ENCODE data around the gene SEL1L2. TPM values are rescaled to one million over a fixed set of nuclear protein-coding genes. Genes with fewer than 3 reads are reported as not detected.

SEL1L2 gene
- polyA plus RNA-seq, 3 donors: not detected

- Histone ChIP-seq H3K4me3 (replicated peaks in 1 of 3; ENCODE audit: low read depth in 2 of 3, low read length in 3 of 3) (no peak overlapping the region), H3K4me2 (replicated peaks; ENCODE audit: extremely low read depth, low read length, poor library complexity, severe bottlenecking) (no peak overlapping the region), H3K9ac (ENCODE audit: insufficient read depth, low read length, poor library complexity, severe bottlenecking) (no peak overlapping the region), H3K27me3 (ENCODE audit: control insufficient read depth in 2 of 2, insufficient read depth in 2 of 2, low read length in 2 of 2) (peaks cover 2 to 19% of the 10 kb centered on the region in 2 donors), H3K27ac (ENCODE audit: low read depth in 1 of 2, low read length in 2 of 2) (no peak overlapping the region), H3K79me2 (ENCODE audit: insufficient read depth, low read length) (no peaks in the 10 kb centered on the region), H3K4me1 (ENCODE audit: control insufficient read depth in 1 of 2, insufficient read depth in 2 of 2, low read length in 2 of 2) (no peaks in the 10 kb centered on the region), H2AFZ (ENCODE audit: insufficient read depth, low read depth, low read length, poor library complexity, severe bottlenecking) (no peak overlapping the region), H4K20me1 (ENCODE audit: insufficient read depth, low read length) (no peaks in the 10 kb centered on the region), H3K9me3 (replicated peaks in 1 of 2; ENCODE audit: control insufficient read depth in 1 of 2, insufficient read depth in 1 of 2, low read length in 2 of 2) (peaks cover 16 to 27% of the 10 kb centered on the region in 2 donors), H3K36me3 (replicated peaks in 1 of 2; ENCODE audit: control insufficient read depth in 1 of 2, insufficient read depth in 2 of 2, low read length in 2 of 2) (no peaks in the 10 kb centered on the region)
- H3K36me3 Mint-ChIP-seq: peaks cover 2 to 7% of the 10 kb centered on the region in 2 donors
- no peak overlapping the region for H3K4me3 Mint-ChIP-seq
- no CpG with 5 or more reads among the region's 1 CpG for WGBS (ENCODE audit: insufficient coverage)
- no peak for DNase-seq
- peaks cover 7 to 27% (median 27%) of the 10 kb centered on the region in 3 donors for H3K27me3 Mint-ChIP-seq (ENCODE audit: low read depth in 3 of 3)
- intact Hi-C loops (cut with micrococcal nuclease): no loop called here
- TF ChIP-seq, protein P1, sequence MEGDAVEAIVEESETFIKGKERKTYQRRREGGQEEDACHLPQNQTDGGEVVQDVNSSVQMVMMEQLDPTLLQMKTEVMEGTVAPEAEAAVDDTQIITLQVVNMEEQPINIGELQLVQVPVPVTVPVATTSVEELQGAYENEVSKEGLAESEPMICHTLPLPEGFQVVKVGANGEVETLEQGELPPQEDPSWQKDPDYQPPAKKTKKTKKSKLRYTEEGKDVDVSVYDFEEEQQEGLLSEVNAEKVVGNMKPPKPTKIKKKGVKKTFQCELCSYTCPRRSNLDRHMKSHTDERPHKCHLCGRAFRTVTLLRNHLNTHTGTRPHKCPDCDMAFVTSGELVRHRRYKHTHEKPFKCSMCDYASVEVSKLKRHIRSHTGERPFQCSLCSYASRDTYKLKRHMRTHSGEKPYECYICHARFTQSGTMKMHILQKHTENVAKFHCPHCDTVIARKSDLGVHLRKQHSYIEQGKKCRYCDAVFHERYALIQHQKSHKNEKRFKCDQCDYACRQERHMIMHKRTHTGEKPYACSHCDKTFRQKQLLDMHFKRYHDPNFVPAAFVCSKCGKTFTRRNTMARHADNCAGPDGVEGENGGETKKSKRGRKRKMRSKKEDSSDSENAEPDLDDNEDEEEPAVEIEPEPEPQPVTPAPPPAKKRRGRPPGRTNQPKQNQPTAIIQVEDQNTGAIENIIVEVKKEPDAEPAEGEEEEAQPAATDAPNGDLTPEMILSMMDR (IDR thresholded peaks at IDR 0.05): no peak
- peaks cover 11 to 43% (median 36%) of the 10 kb centered on the region in 7 donors for H3K9me3 Mint-ChIP-seq
- H3K4me1 Mint-ChIP-seq: peaks cover 7% of the 10 kb centered on the region
- H3K27ac Mint-ChIP-seq: no peak overlapping the region
Measured at GRCh38 chr20:13991311-13991710, 897 bp upstream of the SEL1L2 start.

- Histone ChIP-seq H3K9ac (ENCODE audit: insufficient read depth, low read length, poor library complexity, severe bottlenecking) (no peak overlapping the region), H3K79me2 (ENCODE audit: insufficient read depth, low read length) (no peaks in the 10 kb centered on the region), H3K4me2 (replicated peaks; ENCODE audit: extremely low read depth, low read length, poor library complexity, severe bottlenecking) (no peak overlapping the region), H3K4me1 (ENCODE audit: control insufficient read depth in 1 of 2, insufficient read depth in 2 of 2, low read length in 2 of 2) (no peaks in the 10 kb centered on the region), H4K20me1 (ENCODE audit: insufficient read depth, low read length) (no peaks in the 10 kb centered on the region), H3K9me3 (replicated peaks in 1 of 2; ENCODE audit: control insufficient read depth in 1 of 2, insufficient read depth in 1 of 2, low read length in 2 of 2) (no peaks in the 10 kb centered on the region), H3K27me3 (ENCODE audit: control insufficient read depth in 2 of 2, insufficient read depth in 2 of 2, low read length in 2 of 2) (no peaks in the 10 kb centered on the region), H3K4me3 (replicated peaks in 1 of 3; ENCODE audit: low read depth in 2 of 3, low read length in 3 of 3) (no peak overlapping the region), H3K27ac (ENCODE audit: low read depth in 1 of 2, low read length in 2 of 2) (no peak overlapping the region), H2AFZ (ENCODE audit: insufficient read depth, low read depth, low read length, poor library complexity, severe bottlenecking) (no peak overlapping the region), H3K36me3 (replicated peaks in 1 of 2; ENCODE audit: control insufficient read depth in 1 of 2, insufficient read depth in 2 of 2, low read length in 2 of 2) (no peaks in the 10 kb centered on the region)
- no peak overlapping the region for H3K27ac Mint-ChIP-seq
- intact Hi-C loops (cut with micrococcal nuclease): no loop called here
- DNase-seq: no peak
- H3K4me1 Mint-ChIP-seq: no peaks in the 10 kb centered on the region
- peaks cover 4 to 5% (median 4%) of the 10 kb centered on the region in 3 donors for H3K27me3 Mint-ChIP-seq (ENCODE audit: low read depth in 3 of 3)
- H3K9me3 Mint-ChIP-seq: peaks cover 2 to 10% (median 5%) of the 10 kb centered on the region in 7 donors
- no peaks in the 10 kb centered on the region for H3K36me3 Mint-ChIP-seq
- WGBS (ENCODE audit: insufficient coverage): 86% methylated on average over 2 of the region's 4 CpGs
- TF ChIP-seq, protein P1 (IDR thresholded peaks at IDR 0.05): no peak
- no peak overlapping the region for H3K4me3 Mint-ChIP-seq
Measured at GRCh38 chr20:13984211-13984610, 6.2 kb downstream of the SEL1L2 start.
